ENCODE data around the gene DOCK3.

DNA sequence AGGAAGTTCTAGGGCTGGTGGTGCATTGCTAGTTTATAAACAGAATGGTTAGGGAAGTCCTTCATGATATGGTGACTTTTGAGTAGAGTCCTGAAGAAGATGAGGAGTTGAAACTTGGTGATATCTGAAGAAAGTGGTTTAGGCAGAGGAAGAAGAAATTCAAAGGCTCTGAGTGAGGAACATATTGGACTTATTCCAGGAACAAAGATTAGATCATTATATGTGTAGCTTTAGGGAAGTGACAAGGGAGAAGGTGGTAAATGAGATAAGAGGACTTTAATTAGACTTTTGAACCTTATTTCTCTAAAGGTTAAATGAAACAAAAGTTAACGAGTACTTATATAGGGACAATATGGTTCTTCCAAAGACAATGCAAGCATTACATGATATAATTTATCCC lies 286.7 kb downstream of the DOCK3 start:
- TF ChIP-seq POLR2A (IDR thresholded peaks at IDR 0.05; ENCODE audit: low read depth, low read length) (no peak), POLR2AphosphoS5 (IDR thresholded peaks at IDR 0.05; ENCODE audit: low read depth, low read length) (no peak), POU2F2 (IDR thresholded peaks at IDR 0.05; ENCODE audit: low read depth, low read length) (no peak), PAX5 (IDR thresholded peaks at IDR 0.05; ENCODE audit: insufficient read depth, low read length, severe bottlenecking) (no peak)

Data from GM12891 (cell line).